Testis (tissue), 2 donors: Measurements from ENCODE around the gene SP2.

ENCODE experiments used
- POLR2A ChIP-seq: fragments of 450-650 bp; IDR thresholded peaks from one replicate; pipeline ENCODE4 v1.6.1; 2017; ENCODE audit warnings: antibody characterized with exemption, mild to moderate bottlenecking, moderate library complexity
- TF ChIP-seq, protein P1 (sequence below), 3 experiments: fragments of 450-650 bp in 2 of 3; fragments of 200-600 bp in 1 of 3; sonication (generic) in 1 of 3; IDR thresholded peaks; one replicate each; pipeline ENCODE4 v1.5.1; 2016 to 2019; ENCODE audit warnings: antibody characterized with exemption in 3 of 3, mild to moderate bottlenecking in 2 of 3, moderate library complexity in 1 of 3

DNA sequence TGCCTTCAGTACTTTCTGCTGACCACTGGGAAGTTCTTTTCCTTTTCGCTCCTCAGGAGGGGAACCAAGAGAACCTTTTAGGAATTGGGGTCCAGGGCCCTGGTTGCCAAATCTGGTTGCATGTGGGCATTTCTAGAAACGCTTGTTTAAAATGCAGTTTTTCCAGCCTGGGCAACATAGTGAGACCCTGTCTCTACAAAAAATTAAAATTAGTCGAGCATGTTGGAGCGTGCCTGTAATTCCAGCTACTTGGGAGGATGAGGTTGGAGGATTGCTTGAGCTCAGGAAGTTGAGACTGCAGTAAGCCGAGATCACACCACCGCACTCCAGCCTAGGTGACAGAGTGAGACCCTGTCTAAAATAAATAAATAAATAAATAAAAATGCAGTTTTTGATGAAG, 46.5 kb downstream of the SP2 start:
- TF ChIP-seq, protein P1, sequence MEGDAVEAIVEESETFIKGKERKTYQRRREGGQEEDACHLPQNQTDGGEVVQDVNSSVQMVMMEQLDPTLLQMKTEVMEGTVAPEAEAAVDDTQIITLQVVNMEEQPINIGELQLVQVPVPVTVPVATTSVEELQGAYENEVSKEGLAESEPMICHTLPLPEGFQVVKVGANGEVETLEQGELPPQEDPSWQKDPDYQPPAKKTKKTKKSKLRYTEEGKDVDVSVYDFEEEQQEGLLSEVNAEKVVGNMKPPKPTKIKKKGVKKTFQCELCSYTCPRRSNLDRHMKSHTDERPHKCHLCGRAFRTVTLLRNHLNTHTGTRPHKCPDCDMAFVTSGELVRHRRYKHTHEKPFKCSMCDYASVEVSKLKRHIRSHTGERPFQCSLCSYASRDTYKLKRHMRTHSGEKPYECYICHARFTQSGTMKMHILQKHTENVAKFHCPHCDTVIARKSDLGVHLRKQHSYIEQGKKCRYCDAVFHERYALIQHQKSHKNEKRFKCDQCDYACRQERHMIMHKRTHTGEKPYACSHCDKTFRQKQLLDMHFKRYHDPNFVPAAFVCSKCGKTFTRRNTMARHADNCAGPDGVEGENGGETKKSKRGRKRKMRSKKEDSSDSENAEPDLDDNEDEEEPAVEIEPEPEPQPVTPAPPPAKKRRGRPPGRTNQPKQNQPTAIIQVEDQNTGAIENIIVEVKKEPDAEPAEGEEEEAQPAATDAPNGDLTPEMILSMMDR (IDR thresholded peaks at IDR 0.05): no peak
- no peak for TF ChIP-seq POLR2A
